ENCODE data around the gene UAP1L1.

GRCh38 chr9:137075275-137075775 lies 2.0 kb upstream of the UAP1L1 start:
- no peak for TF ChIP-seq POLR2A (IDR thresholded peaks at IDR 0.05)
- no peak for TF ChIP-seq CTCF (IDR thresholded peaks at IDR 0.05)
